Embryonic facial prominence (tissue), 1 donor: ENCODE results near the gene IL17RB.

Experiments
- DNase-seq: peaks from one replicate; pipeline ENCODE4 v3.0.0-alpha.2; 2016; ENCODE audit errors: extremely low spot score

The IL17RB gene

DNA sequence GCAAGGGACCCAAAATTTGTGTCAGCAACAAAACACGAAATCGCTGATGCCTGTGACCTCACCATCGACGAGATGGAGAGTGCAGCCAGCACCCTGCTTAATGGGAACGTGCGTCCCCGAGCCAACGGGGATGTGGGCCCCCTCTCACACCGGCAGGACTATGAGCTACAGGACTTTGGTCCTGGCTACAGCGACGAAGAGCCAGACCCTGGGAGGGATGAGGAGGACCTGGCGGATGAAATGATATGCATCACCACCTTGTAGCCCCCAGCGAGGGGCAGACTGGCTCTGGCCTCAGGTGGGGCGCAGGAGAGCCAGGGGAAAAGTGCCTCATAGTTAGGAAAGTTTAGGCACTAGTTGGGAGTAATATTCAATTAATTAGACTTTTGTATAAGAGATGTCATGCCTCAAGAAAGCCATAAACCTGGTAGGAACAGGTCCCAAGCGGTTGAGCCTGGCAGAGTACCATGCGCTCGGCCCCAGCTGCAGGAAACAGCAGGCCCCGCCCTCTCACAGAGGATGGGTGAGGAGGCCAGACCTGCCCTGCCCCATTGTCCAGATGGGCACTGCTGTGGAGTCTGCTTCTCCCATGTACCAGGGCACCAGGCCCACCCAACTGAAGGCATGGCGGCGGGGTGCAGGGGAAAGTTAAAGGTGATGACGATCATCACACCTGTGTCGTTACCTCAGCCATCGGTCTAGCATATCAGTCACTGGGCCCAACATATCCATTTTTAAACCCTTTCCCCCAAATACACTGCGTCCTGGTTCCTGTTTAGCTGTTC is 35.0 kb upstream of the IL17RB start:
- DNase-seq, result no peak

DNA sequence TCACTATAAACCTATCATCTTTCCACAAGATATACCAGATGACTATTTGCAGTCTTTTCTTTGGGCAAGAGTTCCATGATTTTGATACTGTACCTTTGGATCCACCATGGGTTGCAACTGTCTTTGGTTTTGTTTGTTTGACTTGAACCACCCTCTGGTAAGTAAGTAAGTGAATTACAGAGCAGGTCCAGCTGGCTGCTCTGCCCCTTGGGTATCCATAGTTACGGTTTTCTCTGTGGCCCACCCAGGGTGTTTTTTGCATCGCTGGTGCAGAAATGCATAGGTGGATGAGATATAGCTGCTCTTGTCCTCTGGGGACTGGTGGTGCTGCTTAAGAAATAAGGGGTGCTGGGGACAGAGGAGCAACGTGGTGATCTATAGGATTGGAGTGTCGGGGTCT is 33.9 kb upstream of the IL17RB start:
- no peak for DNase-seq

DNA sequence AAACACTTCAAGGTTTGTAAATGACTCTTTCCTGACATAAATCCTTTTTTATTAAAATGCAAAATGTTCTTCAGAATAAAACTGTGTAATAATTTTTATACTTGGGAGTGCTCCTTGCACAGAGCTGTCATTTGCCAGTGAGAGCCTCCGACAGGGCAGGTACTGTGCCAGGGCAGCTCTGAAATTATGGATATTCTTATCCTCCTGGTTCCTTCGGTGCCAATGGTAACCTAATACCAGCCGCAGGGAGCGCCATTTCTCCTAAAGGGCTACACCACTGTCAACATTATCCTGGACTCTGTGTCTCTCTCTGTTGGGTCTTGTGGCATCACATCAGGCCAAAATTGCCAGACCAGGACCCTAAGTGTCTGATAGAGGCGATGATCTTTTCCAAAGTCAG is 33.1 kb upstream of the IL17RB start:
- DNase-seq, result no peak

DNA sequence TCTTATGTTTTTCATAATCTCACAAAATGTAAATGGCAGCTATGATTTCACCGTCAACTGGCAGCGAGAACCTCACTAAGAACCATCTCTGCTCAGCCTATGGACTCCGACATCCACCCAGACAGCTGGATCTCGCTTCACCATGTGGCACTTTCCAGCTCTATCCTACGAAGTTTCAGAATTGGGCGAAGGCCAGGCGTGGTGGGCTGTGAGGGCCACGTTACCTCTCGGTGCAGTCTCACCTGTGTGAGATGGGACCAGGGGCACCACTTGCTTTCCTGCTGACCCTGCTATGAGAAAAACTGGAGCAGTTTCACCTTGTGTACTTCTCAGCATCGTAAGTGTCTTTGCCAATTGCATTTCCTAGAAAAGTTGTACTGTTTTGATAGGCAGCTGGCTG is 32.5 kb upstream of the IL17RB start:
- no peak for DNase-seq

- no peak for DNase-seq
These were observed 31.3 kb upstream of the IL17RB start for GRCh38 chr3:53815067-53815466.

DNA sequence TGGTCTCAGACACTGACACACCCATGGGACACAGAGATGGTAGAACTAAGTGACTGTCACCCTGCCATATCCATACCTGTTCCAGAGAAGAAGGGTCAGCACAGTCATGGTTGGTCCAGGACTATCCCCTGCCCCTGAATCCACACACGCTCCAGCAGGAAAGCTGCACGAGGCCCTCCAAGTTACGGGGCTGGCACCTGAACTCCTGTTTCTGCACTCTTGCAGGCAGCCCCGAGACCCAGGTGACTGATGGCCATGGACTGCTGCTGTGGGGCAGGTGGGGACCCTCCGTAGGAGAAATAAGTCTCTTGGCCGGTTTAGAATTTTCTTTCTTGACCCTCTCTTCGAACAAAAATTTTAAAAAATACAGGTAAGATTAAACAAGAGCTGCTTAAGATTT is 30.7 kb upstream of the IL17RB start:
- DNase-seq, result no peak

GRCh38 chr3:53816425-53816824 is 29.9 kb upstream of the IL17RB start:
- DNase-seq, result no peak

DNA sequence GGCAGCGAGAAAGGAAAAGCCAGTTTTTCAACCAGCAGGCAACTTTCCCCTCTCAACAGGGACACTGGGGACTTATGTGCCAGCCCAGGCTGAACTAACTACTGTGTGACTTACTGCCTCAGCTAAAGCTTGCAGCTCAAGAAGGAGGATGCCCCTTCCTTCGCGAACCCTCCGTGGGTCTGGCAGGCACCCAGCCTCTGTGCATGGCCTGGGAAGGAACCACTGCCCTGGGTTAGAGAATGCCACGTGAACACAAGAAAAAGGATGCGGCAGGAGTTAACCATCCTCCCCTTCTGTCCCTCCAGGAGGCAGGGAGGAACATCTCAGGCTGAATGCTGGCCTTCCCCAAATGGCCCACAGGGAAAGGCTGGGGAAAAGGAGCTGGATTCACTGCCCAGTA is 29.2 kb upstream of the IL17RB start:
- DNase-seq, result no peak

GRCh38 chr3:53817809-53818208 is 28.6 kb upstream of the IL17RB start:
- no peak for DNase-seq

DNA sequence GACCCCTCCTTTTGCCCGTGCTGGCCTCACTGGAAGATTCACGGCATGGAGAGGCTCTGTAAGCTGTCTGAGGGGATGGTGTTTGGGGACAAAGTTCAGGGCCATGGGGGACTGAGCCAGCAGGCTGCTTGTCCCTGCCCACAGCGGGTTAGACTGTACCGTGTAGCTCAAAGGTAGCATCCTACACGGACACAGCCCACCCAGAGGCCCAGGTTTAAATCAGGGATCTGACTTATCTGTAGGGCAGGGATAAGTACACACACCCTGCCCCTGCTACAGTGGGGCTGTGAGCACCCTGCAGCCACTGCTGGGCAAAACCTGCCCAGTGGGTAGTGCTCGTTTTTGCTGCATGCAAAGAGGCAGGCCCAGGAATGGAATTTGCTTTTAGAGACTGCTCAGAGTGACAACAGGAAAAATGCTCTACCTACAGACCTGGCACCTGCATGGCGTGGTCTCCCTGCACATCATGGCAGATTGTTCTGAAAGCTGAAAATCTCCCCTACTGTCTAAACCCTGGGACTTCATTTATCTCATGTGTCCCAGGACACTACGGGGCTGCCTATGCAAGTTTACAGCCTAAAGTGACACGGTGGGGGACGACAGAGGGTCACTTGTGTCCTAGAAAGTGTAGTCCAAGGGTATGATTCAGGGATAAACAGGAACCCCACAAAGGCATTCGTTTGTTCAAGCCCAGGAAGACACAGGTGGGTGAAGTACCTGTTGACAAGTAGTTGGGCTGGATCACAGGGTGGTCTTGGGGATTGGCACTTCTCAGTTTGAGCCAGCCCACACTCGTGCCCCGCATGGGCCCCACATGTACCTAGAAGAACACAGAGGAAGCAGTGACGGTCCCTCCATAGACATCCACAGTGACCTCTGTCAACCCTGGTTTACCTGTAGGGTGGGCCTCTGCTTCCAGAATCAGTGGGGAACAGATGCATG is 27.9 kb upstream of the IL17RB start:
- DNase-seq, result no peak

DNA sequence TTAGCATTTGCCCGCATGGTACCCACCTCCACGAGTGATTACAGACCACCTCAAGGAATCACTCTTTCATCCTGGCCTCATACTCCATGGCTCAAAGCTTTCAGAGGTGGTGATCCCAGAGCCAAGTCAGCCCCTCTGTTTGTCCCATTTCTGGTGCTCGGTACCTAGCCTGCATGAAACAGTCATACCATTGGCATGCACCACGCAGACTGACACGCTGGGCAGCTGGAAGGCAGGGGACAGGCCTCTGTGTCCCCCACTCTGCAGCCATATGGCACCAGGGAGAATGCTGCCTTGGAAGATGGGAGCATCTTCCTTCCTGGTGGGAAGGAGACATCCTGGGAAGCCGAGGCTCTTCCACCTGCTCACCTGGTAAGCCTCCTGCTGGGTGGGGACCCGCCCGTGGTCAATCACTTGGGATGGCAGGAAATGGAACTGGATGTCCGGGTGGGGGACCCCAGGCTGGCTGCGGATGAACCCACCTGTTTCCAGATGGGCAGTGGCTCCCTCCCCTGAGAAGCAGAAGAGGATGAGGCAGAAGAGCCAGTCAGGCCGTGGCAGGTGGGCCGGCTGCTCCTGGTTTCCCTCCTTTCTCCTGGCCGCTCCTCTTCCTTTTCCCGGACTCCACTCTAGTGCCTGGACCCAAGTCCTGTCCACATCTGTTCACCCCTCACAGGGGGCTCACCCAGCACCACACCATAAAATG is 27.1 kb upstream of the IL17RB start:
- no peak for DNase-seq

DNA sequence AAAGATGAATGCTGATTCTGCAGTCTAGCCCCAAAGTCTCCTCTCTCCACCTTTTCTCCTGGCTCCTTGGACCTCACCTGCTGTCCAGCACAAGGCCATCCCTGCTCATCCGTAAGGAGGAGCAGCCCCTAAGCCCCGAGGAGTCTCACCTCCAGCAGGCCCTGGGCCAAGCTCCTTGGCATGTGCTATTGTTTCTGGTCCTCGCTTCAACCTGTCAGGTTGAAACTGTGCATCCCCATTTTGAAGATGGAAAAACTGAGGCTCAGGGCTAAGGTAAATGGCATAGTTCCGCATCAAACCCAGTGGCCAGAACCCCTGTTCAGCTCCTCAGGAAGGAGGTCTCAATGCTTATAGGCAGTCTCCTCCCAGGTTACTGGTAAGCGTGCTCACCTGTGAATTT is 26.3 kb upstream of the IL17RB start:
- no peak for DNase-seq

DNA sequence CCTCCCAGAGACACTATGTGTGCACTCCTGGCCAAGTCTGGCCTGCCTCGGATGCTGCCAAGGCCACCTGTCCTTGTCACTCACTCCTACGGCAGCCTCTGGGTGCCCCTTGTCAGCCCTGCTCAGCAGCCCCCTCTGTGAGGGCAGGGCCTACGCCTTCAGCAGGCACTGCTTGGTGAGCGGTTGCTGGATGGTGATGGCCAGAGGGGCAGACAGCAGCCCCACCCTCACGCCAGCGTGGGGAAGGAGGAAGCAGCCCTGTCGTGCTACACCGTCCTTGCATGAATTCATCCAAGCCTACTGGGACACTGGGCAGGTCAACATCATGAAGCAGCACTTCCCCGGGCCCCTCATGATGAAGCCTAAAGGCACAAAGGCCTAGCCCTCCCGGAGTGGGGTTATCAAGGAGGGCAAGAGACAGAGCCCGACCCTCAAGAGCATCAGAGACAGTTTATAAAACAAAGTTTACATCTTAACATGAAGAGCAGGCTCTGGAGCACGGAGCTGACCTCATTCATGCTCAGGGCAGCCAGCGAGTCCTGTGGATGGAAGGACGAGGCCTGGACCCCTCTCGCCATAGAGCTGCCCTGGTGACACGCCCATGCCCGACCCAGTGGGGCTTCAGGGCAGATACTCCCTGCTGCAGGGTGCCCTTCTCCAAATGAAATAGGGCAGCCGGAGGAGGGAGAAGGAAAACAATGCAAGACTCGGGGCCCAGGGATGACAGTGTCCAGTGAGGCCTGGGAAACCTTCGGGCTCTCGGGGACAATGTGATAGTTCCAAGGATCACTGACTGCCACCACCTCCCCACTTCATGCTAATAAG is 25.4 kb upstream of the IL17RB start:
- DNase-seq, result no peak

DNA sequence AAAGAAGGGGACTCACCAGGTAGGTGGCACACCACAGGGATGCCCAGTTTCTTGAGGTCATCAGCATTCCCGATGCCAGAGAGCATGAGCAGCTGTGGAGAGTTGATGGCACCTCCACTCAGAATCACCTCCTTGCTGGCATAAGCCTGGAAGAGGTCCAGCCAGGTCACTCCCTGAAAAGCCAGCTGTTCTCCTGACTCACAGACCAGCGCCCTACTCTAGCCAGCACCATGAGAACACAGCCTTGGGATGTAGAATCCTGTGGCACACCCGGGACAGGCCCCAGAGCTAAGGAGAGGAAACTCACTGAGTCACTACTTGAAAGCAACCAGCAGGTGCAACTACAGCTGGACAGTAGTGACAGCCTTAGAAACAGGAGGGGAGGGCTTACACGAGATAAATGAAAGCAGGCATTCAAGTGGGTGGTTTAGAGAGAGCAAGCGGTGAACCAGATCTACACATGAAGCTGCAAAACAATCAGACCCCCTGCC is 24.7 kb upstream of the IL17RB start:
- DNase-seq, result no peak

GRCh38 chr3:53822331-53822741 is 24.0 kb upstream of the IL17RB start:
- DNase-seq, result no peak

DNA sequence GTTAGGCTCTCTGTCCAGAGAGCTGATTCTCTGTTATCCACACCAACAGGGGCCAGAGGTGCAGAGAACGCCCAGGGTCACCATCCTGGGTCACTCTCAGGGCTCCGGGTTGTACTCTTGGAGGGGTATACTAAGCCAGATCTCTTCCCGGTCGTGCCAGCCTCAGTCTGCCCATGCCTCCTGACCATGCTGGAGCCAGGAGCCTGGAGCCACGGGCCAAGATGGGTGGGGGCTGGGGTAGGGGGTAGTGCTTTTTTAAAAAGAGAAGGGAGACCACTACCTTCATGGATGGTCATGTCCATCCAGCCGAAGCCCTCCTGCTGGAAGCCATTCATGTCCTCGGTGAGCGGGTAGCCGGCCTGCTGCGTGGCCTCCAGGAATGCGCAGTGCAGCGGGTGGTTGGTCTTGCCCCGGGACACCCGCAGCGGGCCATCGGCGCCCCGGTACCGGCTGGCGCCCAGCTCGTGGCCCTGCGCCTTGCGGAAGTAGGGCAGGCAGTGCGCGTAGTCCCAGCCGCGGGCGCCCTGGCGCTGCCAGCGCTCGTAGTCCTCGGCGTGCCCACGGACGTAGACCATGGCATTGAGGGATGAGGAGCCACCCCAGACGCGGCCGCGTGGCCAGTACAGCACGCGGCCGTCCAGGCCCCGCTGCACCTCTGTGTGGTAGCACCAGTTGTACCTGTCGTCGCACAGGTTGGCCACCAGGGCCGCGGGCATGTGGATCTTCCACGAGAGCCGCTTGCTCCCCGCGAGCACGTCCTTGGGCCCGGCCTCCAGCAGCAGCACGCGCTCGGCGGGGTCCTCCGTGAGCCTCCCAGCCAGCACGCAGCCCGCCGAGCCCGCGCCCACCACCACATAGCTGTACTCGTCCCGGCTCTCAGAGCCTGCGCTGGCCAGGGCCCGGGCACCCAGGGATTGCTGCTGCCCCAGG is 23.1 kb upstream of the IL17RB start:
- DNase-seq, result no peak

DNA sequence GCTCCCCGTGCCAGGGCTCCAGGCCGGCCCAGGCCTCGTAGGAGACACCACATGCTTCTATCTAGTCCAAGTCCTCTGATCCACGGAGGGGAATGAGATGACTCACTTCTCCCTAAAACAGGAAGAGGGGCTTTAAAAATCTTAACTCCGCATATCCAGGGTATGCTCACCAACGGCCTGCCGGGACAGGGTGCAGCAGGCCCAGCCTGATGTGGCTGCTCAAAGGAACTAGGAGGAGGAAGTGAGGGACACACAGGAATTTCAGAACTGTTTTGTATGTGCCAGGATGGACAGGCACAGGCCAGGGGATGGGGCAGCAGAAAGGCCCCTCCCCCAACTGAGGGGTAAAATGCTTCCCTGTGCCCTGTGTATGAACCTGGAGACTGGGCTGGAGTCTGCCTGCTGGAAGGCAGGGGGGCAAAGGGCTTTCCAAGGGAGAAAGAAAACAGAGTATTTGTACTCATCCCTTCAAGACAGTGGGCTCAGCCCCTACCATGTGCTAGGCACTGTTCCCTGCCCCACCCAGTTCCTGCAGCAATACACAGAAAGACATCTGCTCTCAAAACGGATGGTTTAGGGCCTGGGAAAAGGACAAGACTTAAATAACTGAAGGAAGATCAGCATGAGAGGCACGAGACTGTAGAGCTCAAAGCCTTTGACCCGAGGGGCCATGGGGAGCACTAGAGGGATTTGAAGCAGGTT is 22.3 kb upstream of the IL17RB start:
- no peak for DNase-seq

DNA sequence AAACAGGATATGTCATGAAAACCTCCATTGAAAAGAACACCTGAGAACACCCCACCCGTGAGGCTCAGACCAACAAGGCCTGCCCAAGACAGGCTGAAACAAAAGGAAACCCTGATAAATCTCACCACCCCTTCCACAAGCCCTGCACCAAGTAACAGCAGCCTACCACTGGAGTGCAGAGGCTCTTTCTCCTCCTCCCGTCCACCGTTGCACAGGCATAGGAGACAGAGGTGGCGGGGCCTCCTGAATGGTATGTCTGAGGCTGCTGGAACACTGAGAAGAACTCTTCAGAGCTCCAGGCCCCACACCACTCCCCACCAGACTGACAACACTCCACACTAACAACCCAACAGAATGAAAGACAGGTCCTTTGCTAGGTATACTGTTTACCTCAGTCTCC is 21.6 kb upstream of the IL17RB start:
- no peak for DNase-seq

DNA sequence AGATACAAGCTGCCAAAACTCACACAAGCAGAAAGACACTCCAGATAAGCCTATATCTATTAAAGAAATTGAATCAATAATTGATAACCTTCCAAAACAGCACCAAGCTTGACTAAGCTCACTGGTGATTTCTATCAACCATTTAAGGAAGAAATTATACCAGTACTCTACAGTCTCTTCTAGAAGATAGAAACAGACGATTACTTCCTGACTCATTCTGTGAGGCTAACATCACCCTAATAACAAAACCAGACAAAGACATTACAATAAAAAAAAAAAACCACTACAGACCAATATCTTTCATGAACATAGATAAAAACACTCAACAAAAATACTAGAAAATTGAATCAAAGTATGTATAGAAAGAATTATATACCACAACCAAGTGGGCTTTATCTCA is 20.3 kb upstream of the IL17RB start:
- DNase-seq, result no peak

GRCh38 chr3:53828581-53828980 is 17.8 kb upstream of the IL17RB start:
- no peak for DNase-seq
